ENCODE results near the gene PRR13. TPM values are rescaled to one million over a fixed set of nuclear protein-coding genes. Genes with fewer than 3 reads are reported as not detected.

Gene PRR13
- total and polyA plus RNA-seq, 9 of the 15 experiments (the other 6 are each of a cell fraction or from before 2014, with no cell fraction given): 117 to 835 (median 285) TPM

DNA sequence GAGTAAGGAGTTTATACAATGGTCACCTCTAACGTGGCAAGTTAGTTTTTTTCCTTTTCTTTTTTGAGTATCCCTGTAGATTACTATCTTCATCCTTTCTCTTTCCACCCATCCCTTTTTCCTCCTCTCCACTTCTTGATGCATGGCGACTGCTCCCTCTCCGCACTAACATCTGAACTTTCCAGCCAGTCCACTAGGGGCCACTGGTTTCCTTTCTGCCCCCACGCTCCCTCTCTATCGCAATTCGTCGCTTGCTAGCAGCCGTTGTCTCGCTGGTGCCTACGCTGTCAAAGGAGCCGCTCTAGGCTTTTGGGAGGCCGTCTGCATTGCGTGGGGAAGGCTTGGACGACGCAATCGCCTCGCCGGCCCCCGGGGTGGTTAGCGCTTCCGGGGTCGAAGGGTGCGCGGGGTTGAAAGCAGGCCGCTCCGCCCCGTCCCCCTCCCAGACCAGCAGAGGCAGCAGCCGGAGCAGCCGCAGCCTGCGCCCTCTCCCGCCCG, 10.2 kb downstream of the PRR13 start, which contains the start of gene PCBP2 (continued):
- TF ChIP-seq, protein P1, sequence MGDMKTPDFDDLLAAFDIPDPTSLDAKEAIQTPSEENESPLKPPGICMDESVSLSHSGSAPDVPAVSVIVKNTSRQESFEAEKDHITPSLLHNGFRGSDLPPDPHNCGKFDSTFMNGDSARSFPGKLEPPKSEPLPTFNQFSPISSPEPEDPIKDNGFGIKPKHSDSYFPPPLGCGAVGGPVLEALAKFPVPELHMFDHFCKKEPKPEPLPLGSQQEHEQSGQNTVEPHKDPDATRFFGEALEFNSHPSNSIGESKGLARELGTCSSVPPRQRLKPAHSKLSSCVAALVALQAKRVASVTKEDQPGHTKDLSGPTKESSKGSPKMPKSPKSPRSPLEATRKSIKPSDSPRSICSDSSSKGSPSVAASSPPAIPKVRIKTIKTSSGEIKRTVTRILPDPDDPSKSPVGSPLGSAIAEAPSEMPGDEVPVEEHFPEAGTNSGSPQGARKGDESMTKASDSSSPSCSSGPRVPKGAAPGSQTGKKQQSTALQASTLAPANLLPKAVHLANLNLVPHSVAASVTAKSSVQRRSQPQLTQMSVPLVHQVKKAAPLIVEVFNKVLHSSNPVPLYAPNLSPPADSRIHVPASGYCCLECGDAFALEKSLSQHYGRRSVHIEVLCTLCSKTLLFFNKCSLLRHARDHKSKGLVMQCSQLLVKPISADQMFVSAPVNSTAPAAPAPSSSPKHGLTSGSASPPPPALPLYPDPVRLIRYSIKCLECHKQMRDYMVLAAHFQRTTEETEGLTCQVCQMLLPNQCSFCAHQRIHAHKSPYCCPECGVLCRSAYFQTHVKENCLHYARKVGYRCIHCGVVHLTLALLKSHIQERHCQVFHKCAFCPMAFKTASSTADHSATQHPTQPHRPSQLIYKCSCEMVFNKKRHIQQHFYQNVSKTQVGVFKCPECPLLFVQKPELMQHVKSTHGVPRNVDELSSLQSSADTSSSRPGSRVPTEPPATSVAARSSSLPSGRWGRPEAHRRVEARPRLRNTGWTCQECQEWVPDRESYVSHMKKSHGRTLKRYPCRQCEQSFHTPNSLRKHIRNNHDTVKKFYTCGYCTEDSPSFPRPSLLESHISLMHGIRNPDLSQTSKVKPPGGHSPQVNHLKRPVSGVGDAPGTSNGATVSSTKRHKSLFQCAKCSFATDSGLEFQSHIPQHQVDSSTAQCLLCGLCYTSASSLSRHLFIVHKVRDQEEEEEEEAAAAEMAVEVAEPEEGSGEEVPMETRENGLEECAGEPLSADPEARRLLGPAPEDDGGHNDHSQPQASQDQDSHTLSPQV (IDR thresholded peaks at IDR 0.05): no peak
- TF ChIP-seq PHB2 (IDR thresholded peaks at IDR 0.05; ENCODE audit: low read depth): no peak
- TF ChIP-seq, protein P2, sequence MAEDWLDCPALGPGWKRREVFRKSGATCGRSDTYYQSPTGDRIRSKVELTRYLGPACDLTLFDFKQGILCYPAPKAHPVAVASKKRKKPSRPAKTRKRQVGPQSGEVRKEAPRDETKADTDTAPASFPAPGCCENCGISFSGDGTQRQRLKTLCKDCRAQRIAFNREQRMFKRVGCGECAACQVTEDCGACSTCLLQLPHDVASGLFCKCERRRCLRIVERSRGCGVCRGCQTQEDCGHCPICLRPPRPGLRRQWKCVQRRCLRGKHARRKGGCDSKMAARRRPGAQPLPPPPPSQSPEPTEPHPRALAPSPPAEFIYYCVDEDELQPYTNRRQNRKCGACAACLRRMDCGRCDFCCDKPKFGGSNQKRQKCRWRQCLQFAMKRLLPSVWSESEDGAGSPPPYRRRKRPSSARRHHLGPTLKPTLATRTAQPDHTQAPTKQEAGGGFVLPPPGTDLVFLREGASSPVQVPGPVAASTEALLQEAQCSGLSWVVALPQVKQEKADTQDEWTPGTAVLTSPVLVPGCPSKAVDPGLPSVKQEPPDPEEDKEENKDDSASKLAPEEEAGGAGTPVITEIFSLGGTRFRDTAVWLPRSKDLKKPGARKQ (CRISPR knock-in tag; IDR thresholded peaks at IDR 0.05): no peak
- TF ChIP-seq ZNF24 (IDR thresholded peaks at IDR 0.05): peak; percentile 33; the same call in 1 of the 2 replicates
- TF ChIP-seq POU5F1 (IDR thresholded peaks at IDR 0.05; ENCODE audit: borderline replicate concordance, low read depth, low read length, partially characterized antibody): peak; percentile 47
- TF ChIP-seq, protein P3, sequence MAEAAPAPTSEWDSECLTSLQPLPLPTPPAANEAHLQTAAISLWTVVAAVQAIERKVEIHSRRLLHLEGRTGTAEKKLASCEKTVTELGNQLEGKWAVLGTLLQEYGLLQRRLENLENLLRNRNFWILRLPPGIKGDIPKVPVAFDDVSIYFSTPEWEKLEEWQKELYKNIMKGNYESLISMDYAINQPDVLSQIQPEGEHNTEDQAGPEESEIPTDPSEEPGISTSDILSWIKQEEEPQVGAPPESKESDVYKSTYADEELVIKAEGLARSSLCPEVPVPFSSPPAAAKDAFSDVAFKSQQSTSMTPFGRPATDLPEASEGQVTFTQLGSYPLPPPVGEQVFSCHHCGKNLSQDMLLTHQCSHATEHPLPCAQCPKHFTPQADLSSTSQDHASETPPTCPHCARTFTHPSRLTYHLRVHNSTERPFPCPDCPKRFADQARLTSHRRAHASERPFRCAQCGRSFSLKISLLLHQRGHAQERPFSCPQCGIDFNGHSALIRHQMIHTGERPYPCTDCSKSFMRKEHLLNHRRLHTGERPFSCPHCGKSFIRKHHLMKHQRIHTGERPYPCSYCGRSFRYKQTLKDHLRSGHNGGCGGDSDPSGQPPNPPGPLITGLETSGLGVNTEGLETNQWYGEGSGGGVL (CRISPR knock-in tag; IDR thresholded peaks at IDR 0.05): no peak
- TF ChIP-seq, protein P4, sequence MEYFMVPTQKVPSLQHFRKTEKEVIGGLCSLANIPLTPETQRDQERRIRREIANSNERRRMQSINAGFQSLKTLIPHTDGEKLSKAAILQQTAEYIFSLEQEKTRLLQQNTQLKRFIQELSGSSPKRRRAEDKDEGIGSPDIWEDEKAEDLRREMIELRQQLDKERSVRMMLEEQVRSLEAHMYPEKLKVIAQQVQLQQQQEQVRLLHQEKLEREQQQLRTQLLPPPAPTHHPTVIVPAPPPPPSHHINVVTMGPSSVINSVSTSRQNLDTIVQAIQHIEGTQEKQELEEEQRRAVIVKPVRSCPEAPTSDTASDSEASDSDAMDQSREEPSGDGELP (CRISPR knock-in tag; IDR thresholded peaks at IDR 0.05; ENCODE audit: borderline replicate concordance): peak; percentile 91
- TF ChIP-seq, protein P5, sequence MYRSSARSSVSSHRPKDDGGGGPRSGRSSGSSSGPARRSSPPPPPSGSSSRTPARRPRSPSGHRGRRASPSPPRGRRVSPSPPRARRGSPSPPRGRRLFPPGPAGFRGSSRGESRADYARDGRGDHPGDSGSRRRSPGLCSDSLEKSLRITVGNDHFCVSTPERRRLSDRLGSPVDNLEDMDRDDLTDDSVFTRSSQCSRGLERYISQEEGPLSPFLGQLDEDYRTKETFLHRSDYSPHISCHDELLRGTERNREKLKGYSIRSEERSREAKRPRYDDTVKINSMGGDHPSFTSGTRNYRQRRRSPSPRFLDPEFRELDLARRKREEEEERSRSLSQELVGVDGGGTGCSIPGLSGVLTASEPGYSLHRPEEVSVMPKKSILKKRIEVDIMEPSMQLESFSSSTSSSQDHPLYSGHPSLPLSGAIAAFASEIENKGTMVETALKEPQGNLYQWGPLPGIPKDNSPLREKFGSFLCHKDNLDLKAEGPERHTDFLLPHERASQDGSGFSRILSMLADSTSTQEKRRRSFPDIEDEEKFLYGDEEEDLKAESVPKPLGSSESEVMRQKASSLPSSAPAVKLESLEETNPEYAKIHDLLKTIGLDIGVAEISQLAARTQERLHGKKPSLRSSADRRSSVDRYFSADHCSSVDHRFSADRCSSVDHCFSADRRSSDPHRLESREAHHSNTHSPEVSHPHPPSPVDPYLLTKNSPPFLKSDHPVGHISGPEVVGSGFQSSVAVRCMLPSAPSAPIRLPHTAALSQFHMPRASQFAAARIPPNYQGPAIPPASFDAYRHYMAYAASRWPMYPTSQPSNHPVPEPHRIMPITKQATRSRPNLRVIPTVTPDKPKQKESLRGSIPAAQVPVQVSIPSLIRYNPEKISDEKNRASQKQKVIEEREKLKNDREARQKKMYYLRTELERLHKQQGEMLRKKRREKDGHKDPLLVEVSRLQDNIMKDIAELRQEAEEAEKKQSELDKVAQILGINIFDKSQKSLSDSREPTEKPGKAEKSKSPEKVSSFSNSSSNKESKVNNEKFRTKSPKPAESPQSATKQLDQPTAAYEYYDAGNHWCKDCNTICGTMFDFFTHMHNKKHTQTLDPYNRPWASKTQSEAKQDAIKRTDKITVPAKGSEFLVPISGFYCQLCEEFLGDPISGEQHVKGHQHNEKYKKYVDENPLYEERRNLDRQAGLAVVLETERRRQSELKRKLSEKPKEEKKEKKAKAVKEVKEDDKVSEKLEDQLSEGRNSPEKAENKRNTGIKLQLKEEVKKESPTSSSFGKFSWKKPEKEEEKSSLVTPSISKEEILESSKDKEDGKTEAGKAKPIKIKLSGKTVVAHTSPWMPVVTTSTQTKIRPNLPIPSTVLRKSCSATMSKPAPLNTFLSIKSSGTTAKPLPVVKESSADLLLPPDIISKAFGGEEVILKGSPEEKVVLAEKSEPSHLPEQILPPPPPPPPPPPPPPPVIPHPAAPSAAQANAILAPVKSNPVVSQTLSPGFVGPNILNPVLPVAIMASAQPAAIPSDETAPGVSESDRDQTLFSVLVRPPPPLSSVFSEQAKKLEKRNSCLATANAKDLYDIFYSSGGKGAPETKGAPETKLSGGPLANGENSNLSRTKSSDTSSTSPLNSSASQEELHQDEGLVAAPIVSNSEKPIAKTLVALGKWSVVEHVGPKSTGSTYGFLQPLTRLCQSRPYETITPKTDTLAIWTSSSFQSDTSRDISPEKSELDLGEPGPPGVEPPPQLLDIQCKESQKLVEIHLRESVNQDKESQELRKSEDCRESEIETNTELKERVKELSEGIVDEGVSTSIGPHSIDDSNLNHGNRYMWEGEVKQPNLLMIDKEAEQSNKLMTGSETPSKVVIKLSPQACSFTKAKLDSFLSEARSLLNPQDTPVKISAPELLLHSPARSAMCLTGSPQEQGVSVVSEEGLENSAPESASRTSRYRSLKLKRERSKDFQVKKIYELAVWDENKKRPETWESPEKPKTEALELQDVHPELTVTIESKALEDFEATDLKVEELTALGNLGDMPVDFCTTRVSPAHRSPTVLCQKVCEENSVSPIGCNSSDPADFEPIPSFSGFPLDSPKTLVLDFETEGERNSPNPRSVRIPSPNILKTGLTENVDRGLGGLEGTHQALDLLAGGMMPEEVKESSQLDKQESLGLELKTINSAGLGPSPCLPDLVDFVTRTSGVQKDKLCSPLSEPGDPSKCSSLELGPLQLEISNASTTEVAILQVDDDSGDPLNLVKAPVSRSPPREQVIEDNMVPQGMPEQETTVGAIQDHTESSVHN (IDR thresholded peaks at IDR 0.05; ENCODE audit: borderline replicate concordance in 1 of 2, low read depth in 1 of 2): no peak
- TF ChIP-seq ARHGAP35 (IDR thresholded peaks at IDR 0.05; ENCODE audit: partially characterized antibody): peak; percentile 26
- TF ChIP-seq PML (IDR thresholded peaks at IDR 0.05; ENCODE audit: low read length): peak; percentile 38; the same call in 1 of the 2 replicates

Data from K562 (cell line).